Stimulated activated CD4-positive, alpha-beta T cell treated with anti-CD3 and anti-CD28 coated beads, TNF-alpha, amount 100 ng/mL, for 48 hours (primary cell): ENCODE data around the gene PRSS35.
"Not testable (repeated sequence)": the region's sequence is repeated elsewhere in the genome, so short reads cannot be mapped to it uniquely, and the experiment has no call there.

Experiments
- DNase-seq, 3 donors: peaks; one replicate each; pipeline ENCODE4 v3.0.0-alpha.2; 2020; ENCODE audit warnings: low read depth in 3 of 3

PRSS35 gene

GRCh38 chr6:83511901-83512681, at the start of gene PRSS35:
Gene PRSS35, plus strand, starts transcription at chr6:83512534. Its CDS starts 10,908 bp downstream, at chr6:83523442.
- no peak for DNase-seq

- no peak for DNase-seq
Observed at GRCh38 chr6:83463886-83464285, 48.4 kb upstream of the PRSS35 start.

GRCh38 chr6:83464381-83465140, 47.8 kb upstream of the PRSS35 start:
- no peak for DNase-seq

- no peak for DNase-seq
Observed at GRCh38 chr6:83466328-83466727, 46.0 kb upstream of the PRSS35 start.

- DNase-seq: no peak
Observed at GRCh38 chr6:83467620-83468036, 44.7 kb upstream of the PRSS35 start.

- no peak for DNase-seq
Observed at GRCh38 chr6:83470001-83470400, 42.3 kb upstream of the PRSS35 start.

- no peak for DNase-seq
Observed at GRCh38 chr6:83470587-83470986, 41.7 kb upstream of the PRSS35 start.

GRCh38 chr6:83472767-83473166, 39.6 kb upstream of the PRSS35 start:
- no peak for DNase-seq

GRCh38 chr6:83474309-83474708, 38.0 kb upstream of the PRSS35 start:
- DNase-seq: no peak

GRCh38 chr6:83476971-83477370, 35.4 kb upstream of the PRSS35 start:
- DNase-seq: no peak

- DNase-seq: no peak
Observed at GRCh38 chr6:83479389-83479788, 32.9 kb upstream of the PRSS35 start.

- no peak for DNase-seq
Observed at GRCh38 chr6:83480470-83480869, 31.9 kb upstream of the PRSS35 start.

- not testable (repeated sequence) for DNase-seq
Observed at GRCh38 chr6:83481938-83482337, 30.4 kb upstream of the PRSS35 start.

- DNase-seq: no peak
Observed at GRCh38 chr6:83488448-83488847, 23.9 kb upstream of the PRSS35 start.

- DNase-seq: no peak
Observed at GRCh38 chr6:83488861-83489260, 23.5 kb upstream of the PRSS35 start.

GRCh38 chr6:83490217-83490807, 22.0 kb upstream of the PRSS35 start:
- DNase-seq: no peak

GRCh38 chr6:83505356-83505755, 7.0 kb upstream of the PRSS35 start:
- DNase-seq: no peak

- DNase-seq: no peak
Observed at GRCh38 chr6:83509441-83509840, 2.9 kb upstream of the PRSS35 start.

- DNase-seq: no peak
Observed at GRCh38 chr6:83510791-83511190, 1.5 kb upstream of the PRSS35 start.

GRCh38 chr6:83511266-83511665, 1.1 kb upstream of the PRSS35 start:
- no peak for DNase-seq

GRCh38 chr6:83514466-83514865, 2.1 kb downstream of the PRSS35 start:
- no peak for DNase-seq

- peak in 1 of 3 donors; percentile 16 for DNase-seq
Observed at GRCh38 chr6:83514866-83515466, 2.6 kb downstream of the PRSS35 start.
